Hepatocyte (in vitro differentiated cells): ENCODE measurements around the gene DLEU7.

Source experiments
- CTCF ChIP-seq: fragments of 200-600 bp; sonication (generic); IDR thresholded peaks from 2 replicates; pipeline ENCODE4 v1.5.1; 2016; ENCODE audit warnings: antibody characterized with exemption, mild to moderate bottlenecking; ENCODE audit not compliant: poor library complexity
- EZH2 ChIP-seq: fragments of 200-600 bp; sonication (generic); IDR thresholded peaks from 2 replicates; pipeline ENCODE4 v1.6.1; 2016; ENCODE audit warnings: antibody characterized with exemption, mild to moderate bottlenecking, borderline replicate concordance
- EZH2phosphoT487 ChIP-seq: fragments of 200-600 bp; sonication (generic); IDR thresholded peaks from one replicate; pipeline ENCODE4 v1.6.1; 2018; ENCODE audit warnings: antibody characterized with exemption, mild to moderate bottlenecking, low read depth, moderate library complexity; ENCODE audit not compliant: unreplicated experiment, severe bottlenecking

- no peak for TF ChIP-seq CTCF
- no peak for TF ChIP-seq EZH2
- no peak for TF ChIP-seq EZH2phosphoT487
Observed at GRCh38 chr13:50867637-50867945, 24.1 kb upstream of the DLEU7 start.
